GM19043 (cell line): ENCODE measurements around the gene NPAS2.

ENCODE experiments used
- ATAC-seq: cut with Tn5 transposase; IDR thresholded peaks from one replicate; pipeline ENCODE4 v1.9.1; 2021; ENCODE audit warnings: low read depth; ENCODE audit not compliant: unreplicated experiment

NPAS2 gene

GRCh38 chr2:100936972-100937542, 117.1 kb downstream of the NPAS2 start:
- no peak for ATAC-seq

- ATAC-seq: no peak
Measured at GRCh38 chr2:100938031-100939026, 118.4 kb downstream of the NPAS2 start.

- ATAC-seq: no peak
Measured at GRCh38 chr2:100939445-100939844, 119.5 kb downstream of the NPAS2 start.

- no peak for ATAC-seq
Measured at GRCh38 chr2:100940240-100940639, 120.3 kb downstream of the NPAS2 start.

GRCh38 chr2:100940766-100941645, 121.1 kb downstream of the NPAS2 start:
- ATAC-seq: no peak

- no peak for ATAC-seq
Measured at GRCh38 chr2:100941646-100942240, 121.8 kb downstream of the NPAS2 start.

- no peak for ATAC-seq
Measured at GRCh38 chr2:100944617-100945432, 124.9 kb downstream of the NPAS2 start.

GRCh38 chr2:100945433-100945740, 125.4 kb downstream of the NPAS2 start:
- no peak for ATAC-seq

- no peak for ATAC-seq
Measured at GRCh38 chr2:100945930-100946607, 126.1 kb downstream of the NPAS2 start.

GRCh38 chr2:100948942-100949811, 129.2 kb downstream of the NPAS2 start:
- ATAC-seq: no peak

GRCh38 chr2:100952512-100952911, 132.6 kb downstream of the NPAS2 start:
- ATAC-seq: no peak

GRCh38 chr2:100953406-100954043, 133.6 kb downstream of the NPAS2 start:
- ATAC-seq: no peak

GRCh38 chr2:100954044-100954420, 134.1 kb downstream of the NPAS2 start:
- ATAC-seq: no peak

- no peak for ATAC-seq
Measured at GRCh38 chr2:100955226-100955625, 135.3 kb downstream of the NPAS2 start.

GRCh38 chr2:100956081-100956480, 136.1 kb downstream of the NPAS2 start:
- ATAC-seq: no peak

GRCh38 chr2:100957996-100958653, 138.2 kb downstream of the NPAS2 start:
- ATAC-seq: no peak

GRCh38 chr2:100959225-100959880, 139.4 kb downstream of the NPAS2 start:
- ATAC-seq: no peak
